Pancreas (tissue), 10 donors: ENCODE data around the gene FAM221B. TPM values are rescaled to one million over a fixed set of nuclear protein-coding genes. Genes with fewer than 3 reads are reported as not detected.
A peak's percentile ranks its signal among the peaks of the same experiment; 100 is the strongest.

ENCODE experiments used
- ATAC-seq, 4 donors: fragments of 200-7000 bp; cut with Tn5 transposase; one replicate each; pipeline versions ENCODE4 v1.8.0 to v1.9.1; 2020; ENCODE audit warnings: mild to moderate bottlenecking in 4 of 4, moderate library complexity in 4 of 4
- DNase-seq, 6 donors: peaks; one replicate each; pipeline ENCODE4 v3.0.0-alpha.2; 2020
- FAIRE-seq: peaks from 2 replicates; lab custom pipeline; 2012; peaks lifted over from hg19 to GRCh38; lab: Jason Lieb, UNC
- H3K27ac ChIP-seq, 4 donors: fragments of 200-600 bp; sonication (generic); 1 replicate in 3 of 4; 2 replicates in 1 of 4; pipeline versions ENCODE4 v1.5.0 to v1.8.0; 2020
- H3K27me3 ChIP-seq, 4 donors: fragments of 200-600 bp; one replicate each; pipeline ENCODE4 v1.8.0; 2021
- H3K36me3 ChIP-seq, 3 donors: fragments of 200-600 bp; sonication (generic) in 1 of 3; one replicate each; pipeline versions ENCODE4 v1.5.0 to v1.8.0; 2020 to 2021
- H3K4me1 ChIP-seq, 3 donors: fragments of 200-600 bp; one replicate each; pipeline ENCODE4 v1.8.0; 2021
- H3K4me3 ChIP-seq, 4 donors: fragments of 200-600 bp; sonication (generic) in 2 of 4; one replicate each; pipeline versions ENCODE4 v1.5.0 to v1.8.0; 2020 to 2021
- H3K9me3 ChIP-seq, 4 donors: fragments of 200-600 bp; one replicate each; pipeline ENCODE4 v1.8.0; 2021
- CTCF ChIP-seq, 4 donors: fragments of 200-600 bp; sonication (generic) in 3 of 4; IDR thresholded peaks; one replicate each; pipeline versions ENCODE4 v1.5.0 to v1.8.0; 2021; ENCODE audit warnings: antibody characterized with exemption in 4 of 4
- WGBS, 2 donors: extraction: QIAGEN DNeasy Blood & Tissue Kit; methylation state at CpG; one replicate each; pipeline ENCODE4 v1.1.7; 2013; 5-methylcytosine and 5-hydroxymethylcytosine counted together
- intact Hi-C, 3 donors: fragments of 100-400 bp; cut with DNase I; formaldehyde crosslinking; loops; one replicate each; pipeline versions ENCODE4 v1.11.1 to v1.14.2; 2022
- polyA plus RNA-seq, 2 donors: library from polyadenylated mRNA; stranded (reverse); fragments of 200-250 nt; gene quantifications; one replicate each; pipeline ENCODE4 v1.2.3, GENCODE V29; 2013
- total RNA-seq, 6 donors: library from RNA; stranded (reverse); fragmentation: NEBNext Ultra II Directional in 4 of 6; extraction: Animal tissue kit (Norgen Biotek cat#: 25700) in 4 of 6; gene quantifications; one replicate each; pipeline versions ENCODE4 v1.2.1 to v1.2.4, GENCODE V29; 2021 to 2023
- donor health status: healthy with polysubstance abuse.
- donor health status: DM: no; HTN: no; CAD: no; lungs with moderate emphysema.
- donor health status: DM: no; HTN: no; CAD: no.
- donor health status: control.
- donor health status: control.
- donor health status: Bipolar disorder and iron deficiency.
- donor health status: DM: yes; HTN: yes; CAD: no.
- donor health status: DM: no; HTN: no; CAD: no.
- donor health status: DM: no; HTN: no; CAD: no.
- donor health status: DM: yes; HTN: yes; CAD: no.

The FAM221B gene
- total and polyA plus RNA-seq, 8 donors, result 0.11 TPM; not detected in 7

- Histone ChIP-seq H3K4me3 (peak within 1 kb of the TSS in 1 of 4 donors; percentile 17), H3K36me3 (no peaks in the 10 kb centered on the region), H3K27ac (no peak within 1 kb of the TSS), H3K27me3 (no peaks in the 10 kb centered on the region), H3K9me3 (no peaks in the 10 kb centered on the region), H3K4me1 (no peaks in the 10 kb centered on the region)
- 45 to 46% methylated on average over 21 to 64 of the region's 64 CpGs for WGBS, 2 donors
- FAIRE-seq (no peak), DNase-seq (peak in 1 of 6 donors; percentile 32), ATAC-seq (peak in 3 of 4 donors; percentile 16 to 42 (median 20))
- intact Hi-C loops, result loop anchor here (5.0 to 10.0 kb wide), 3 partner anchors 83 to 101 kb away; partner anchors contain the start of gene OR13J1 (in 1 of the 3)
- TF ChIP-seq CTCF (IDR thresholded peaks at IDR 0.05), result no peak
Observed at GRCh38 chr9:35791297-35791921, 37.1 kb downstream of the FAM221B start, which contains the start of gene NPR2. NPR2 (plus strand) TSS chr9:35791591; CDS start chr9:35792409, 818 bp downstream.

- H3K27me3 ChIP-seq, result no peaks in the 10 kb centered on the region
- H3K4me3 ChIP-seq, result no peak overlapping the region
- intact Hi-C loops, result loop anchor here (5.0 to 10.0 kb wide), 3 partner anchors 84 to 102 kb away; partner anchors contain the start of gene OR13J1 (in 1 of the 3)
- no peaks in the 10 kb centered on the region for H3K4me1 ChIP-seq
- no peaks in the 10 kb centered on the region for H3K36me3 ChIP-seq
- H3K9me3 ChIP-seq, result no peaks in the 10 kb centered on the region
- TF ChIP-seq CTCF (IDR thresholded peaks at IDR 0.05), result peak; percentile 50 to 74 (median 62)
- FAIRE-seq (no peak), ATAC-seq (peak; percentile 92 to 97 (median 94)), DNase-seq (peak in 4 of 6 donors; percentile 47 to 65 (median 48))
- WGBS, 2 donors, result 55 to 61% methylated on average over 37 of the region's 37 CpGs
- H3K27ac ChIP-seq, result no peak overlapping the region
Observed at GRCh38 chr9:35790385-35791296, 37.9 kb downstream of the FAM221B start.

- FAIRE-seq (no peak), ATAC-seq (peak in 1 of 4 donors; percentile 10), DNase-seq (no peak)
- intact Hi-C loops, result loop anchor here (5.0 to 10.0 kb wide), 3 partner anchors 85 to 102 kb away; partner anchors contain the start of gene OR13J1 (in 1 of the 3)
- WGBS, 2 donors, result 27 to 32% methylated on average over 4 of the region's 4 CpGs
- Histone ChIP-seq H3K9me3 (no peaks in the 10 kb centered on the region), H3K27ac (no peak overlapping the region), H3K36me3 (no peaks in the 10 kb centered on the region), H3K27me3 (no peaks in the 10 kb centered on the region), H3K4me3 (no peak overlapping the region), H3K4me1 (no peaks in the 10 kb centered on the region)
- TF ChIP-seq CTCF (IDR thresholded peaks at IDR 0.05), result no peak
Observed at GRCh38 chr9:35790025-35790384, 38.5 kb downstream of the FAM221B start.

GRCh38 chr9:35789541-35789940 is 39.0 kb downstream of the FAM221B start:
- Histone ChIP-seq H3K27ac (no peak overlapping the region), H3K4me3 (no peak overlapping the region), H3K9me3 (no peaks in the 10 kb centered on the region), H3K27me3 (no peaks in the 10 kb centered on the region), H3K4me1 (no peaks in the 10 kb centered on the region), H3K36me3 (no peaks in the 10 kb centered on the region)
- ATAC-seq (no peak), DNase-seq (no peak), FAIRE-seq (no peak)
- intact Hi-C loops, result loop anchor here in 1 of 3 donors (5.0 kb wide), 1 partner anchor 83 kb away; the partner anchor contains the start of gene OR13J1
- 90 to 91% methylated on average over 2 of the region's 2 CpGs for WGBS, 2 donors
- no peak for TF ChIP-seq CTCF (IDR thresholded peaks at IDR 0.05)
